HepG2 (cell line): Measurements from ENCODE around the gene FLAD1. TPM values are rescaled to one million over a fixed set of nuclear protein-coding genes. Genes with fewer than 3 reads are reported as not detected.

Experiments used
- ATAC-seq: fragments of 200-7000 bp; cut with Tn5 transposase; 3 replicates; pipeline ENCODE4 v1.9.1; 2020; ENCODE audit warnings: mild to moderate bottlenecking, moderate library complexity
- BruUV-seq: library from RNA; stranded (reverse); fragments of 400-500 nt; replicated peaks from 2 replicates; lab custom pipeline; 2021; lab: Mats Ljungman, UMichigan
- CTCF ChIA-PET: fragments of 300-600 bp; formaldehyde crosslinking; extraction: SDS; loops from one replicate; lab custom pipeline; 2021; ENCODE audit warnings: low total read pairs, inconsistent platforms, low intra/inter-chr PET ratio; lab: Yijun Ruan, JAX
- POLR2A ChIA-PET: fragments of 350-600 bp; sonication (Branson Sonifier 250); formaldehyde crosslinking; loops from one replicate; lab custom pipeline; 2020; ENCODE audit warnings: antibody characterized with exemption, inconsistent platforms; lab: Yijun Ruan, JAX
- DNase-seq: peaks from one replicate; pipeline ENCODE4 v3.0.0-alpha.2; 2015; ENCODE audit warnings: low spot score
- FAIRE-seq: peaks from 3 replicates; lab custom pipeline; 2011; peaks lifted over from hg19 to GRCh38; lab: Jason Lieb, UNC
- H2AFZ ChIP-seq: one replicate; pipeline ENCODE4 v1.6.1; 2011; ENCODE audit warnings: low read length, inconsistent platforms
- H3K27ac ChIP-seq: fragments of 300-600 bp; 3 replicates; pipeline ENCODE4 v1.8.0; 2011; ENCODE audit warnings: mixed run types, mild to moderate bottlenecking, mixed read lengths, low read length, inconsistent platforms; ENCODE audit not compliant: insufficient read depth; ENCODE audit errors: extremely low read length
- H3K27me3 ChIP-seq, 2 experiments: fragments of 200-600 bp in 1 of 2; 2 replicates in 1 of 2; 3 replicates in 1 of 2; pipeline versions ENCODE4 v1.6.0 to v1.8.0; 2011; ENCODE audit warnings: low read length in 2 of 2, mild to moderate bottlenecking in 2 of 2, moderate library complexity in 2 of 2, inconsistent platforms in 1 of 2; ENCODE audit not compliant: insufficient read depth in 2 of 2, control insufficient read depth in 1 of 2
- H3K36me3 ChIP-seq, 2 experiments: fragments of 200-600 bp in 1 of 2; replicated peaks in 1 of 2; 2 replicates in 1 of 2; 3 replicates in 1 of 2; pipeline versions ENCODE4 v1.5.1 to v1.8.0; 2011; ENCODE audit warnings: low read length in 2 of 2, inconsistent platforms in 1 of 2; ENCODE audit not compliant: insufficient read depth in 2 of 2, control insufficient read depth in 1 of 2
- H3K4me1 ChIP-seq: 2 replicates; pipeline ENCODE4 v1.5.1; 2012; ENCODE audit warnings: low read length, inconsistent platforms; ENCODE audit not compliant: insufficient read depth
- H3K4me2 ChIP-seq: 2 replicates; pipeline ENCODE4 v1.6.0; 2011; ENCODE audit warnings: low read depth, low read length, inconsistent platforms
- H3K4me3 ChIP-seq, 3 experiments: fragments of 200-600 bp in 1 of 3; sonication (generic), shearing (Covaris generic) in 1 of 3; replicated peaks in 1 of 3; 2 replicates each; pipeline ENCODE4 v1.5.1; 2011 to 2016; ENCODE audit warnings: low read length in 3 of 3, inconsistent platforms in 2 of 3, low read depth in 2 of 3, mild to moderate bottlenecking in 2 of 3, control low read depth in 1 of 3, mixed read lengths in 1 of 3; ENCODE audit not compliant: insufficient read depth in 1 of 3
- H3K79me2 ChIP-seq: one replicate; pipeline ENCODE4 v1.6.1; 2011; ENCODE audit warnings: low read length, inconsistent platforms; ENCODE audit not compliant: insufficient read depth
- H3K9ac ChIP-seq: 2 replicates; pipeline ENCODE4 v1.6.0; 2011; ENCODE audit warnings: mild to moderate bottlenecking, low read depth, low read length, inconsistent platforms; ENCODE audit not compliant: insufficient read depth
- H3K9me3 ChIP-seq: 2 replicates; pipeline ENCODE4 v1.5.1; 2012; ENCODE audit warnings: mild to moderate bottlenecking, low read length
- H4K20me1 ChIP-seq: 2 replicates; pipeline ENCODE4 v1.6.0; 2011; ENCODE audit warnings: inconsistent platforms, mild to moderate bottlenecking, low read length, moderate library complexity; ENCODE audit not compliant: insufficient read depth
- ARNT2 ChIP-seq: sonication (generic); formaldehyde crosslinking; IDR thresholded peaks from 2 replicates; pipeline ENCODE4 v1.8.0; 2022; ENCODE audit warnings: mild to moderate bottlenecking, low read depth, missing genetic modification reagents, moderate library complexity
- ASH2L ChIP-seq: fragments of 300-600, 200-600 bp; sonication (generic); IDR thresholded peaks from 2 replicates; pipeline ENCODE4 v1.7.0; 2017; ENCODE audit warnings: low read depth, mild to moderate bottlenecking, moderate library complexity, mixed read lengths, low read length; ENCODE audit not compliant: insufficient read length
- CEBPB ChIP-seq: IDR thresholded peaks from 2 replicates; pipeline ENCODE4 v1.6.1; 2011; ENCODE audit warnings: low read depth, low read length, improper control_type of control experiment, borderline replicate concordance
- CEBPG ChIP-seq: IDR thresholded peaks from 2 replicates; pipeline ENCODE4 v1.6.1; 2016
- NFE2L1 ChIP-seq: sonication (generic); formaldehyde crosslinking; IDR thresholded peaks from 2 replicates; pipeline ENCODE4 v1.4.0; 2020; ENCODE audit warnings: missing genetic modification reagents, mild to moderate bottlenecking, borderline replicate concordance
- NR2C2 ChIP-seq: sonication (generic); formaldehyde crosslinking; IDR thresholded peaks from 2 replicates; pipeline ENCODE4 v1.4.0; 2020; ENCODE audit warnings: missing genetic modification reagents, mild to moderate bottlenecking, moderate library complexity, borderline replicate concordance
- POLR2A ChIP-seq, 2 experiments: IDR thresholded peaks; 2 replicates each; pipeline ENCODE4 v1.6.1; 2011; ENCODE audit warnings: low read depth in 2 of 2, low read length in 2 of 2, mild to moderate bottlenecking in 1 of 2, moderate library complexity in 1 of 2; ENCODE audit not compliant: insufficient read depth in 1 of 2
- ZFP36 ChIP-seq: fragments of 150-350 bp; IDR thresholded peaks from 2 replicates; pipeline ENCODE4 v1.6.1; 2018; ENCODE audit warnings: borderline replicate concordance, low read length, low read depth; ENCODE audit not compliant: partially characterized antibody
- ZFY ChIP-seq: sonication (generic); formaldehyde crosslinking; IDR thresholded peaks from 2 replicates; pipeline ENCODE4 v1.4.0; 2020; ENCODE audit warnings: missing genetic modification reagents
- ZNF296 ChIP-seq: sonication (generic); formaldehyde crosslinking; conservative IDR thresholded peaks from 2 replicates; pipeline ENCODE4 v1.5.0; 2020; ENCODE audit warnings: mild to moderate bottlenecking, missing genetic modification reagents
- ZNF3 ChIP-seq: IDR thresholded peaks from 2 replicates; pipeline ENCODE4 v1.7.0; 2017; ENCODE audit warnings: inconsistent platforms
- ZNF446 ChIP-seq: sonication (generic); formaldehyde crosslinking; IDR thresholded peaks from 2 replicates; pipeline ENCODE4 v1.5.0; 2020; ENCODE audit warnings: mild to moderate bottlenecking, missing genetic modification reagents
- WGBS: methylation state at CpG from one replicate; pipeline ENCODE4 v1.1.6; 2017; ENCODE audit warnings: low lambda C conversion rate; 5-methylcytosine and 5-hydroxymethylcytosine counted together
- in situ Hi-C: cut with HindIII; loops from 2 replicates; pipeline ENCODE4 v1.10.0; 2017; ENCODE audit warnings: low pct_unique_long_range_greater_than_20kb; ENCODE audit not compliant: extremely low pct_ligation_motif_present
- intact Hi-C: fragments of 100-400 bp; cut with micrococcal nuclease; formaldehyde crosslinking; loops from one replicate; pipeline ENCODE4 v1.10.0; 2022; ENCODE audit not compliant: unreplicated experiment
- polyA plus RNA-seq, 8 experiments: library from polyadenylated mRNA; depleted of rRNA in 3 of 8; stranded (reverse) in 7 of 8; unstranded in 1 of 8; fragments of >200 nt; fragmentation: Illumina TruSeq in 4 of 8; extraction: Trizol in 4 of 8; gene quantifications; 2 replicates each; pipeline versions ENCODE4 v1.2.1 to v1.2.3, GENCODE V29; 2011 to 2016; ENCODE audit warnings: low read depth in 4 of 8, missing spikeins in 1 of 8, mixed read lengths in 1 of 8; ENCODE audit not compliant: insufficient read depth in 1 of 8
- total RNA-seq, 5 experiments: library from RNA; depleted of rRNA; stranded (reverse); fragments of >200 nt; fragmentation: Illumina TruSeq; extraction: Trizol; gene quantifications; 2 replicates each; pipeline ENCODE4 v1.2.3, GENCODE V29; 2016; ENCODE audit warnings: low read depth in 1 of 5
- TF ChIP-seq, protein P1 (sequence below): sonication (generic); formaldehyde crosslinking; IDR thresholded peaks from 2 replicates; pipeline ENCODE4 v1.4.0; 2020; ENCODE audit warnings: missing genetic modification reagents
- TF ChIP-seq, protein P2 (sequence below): sonication (generic); formaldehyde crosslinking; IDR thresholded peaks from 2 replicates; pipeline ENCODE4 v1.4.0; 2020; ENCODE audit warnings: missing genetic modification reagents, borderline replicate concordance
- TF ChIP-seq, protein P3 (sequence below): sonication (generic); formaldehyde crosslinking; IDR thresholded peaks from 2 replicates; pipeline ENCODE4 v1.4.0; 2020; ENCODE audit warnings: missing genetic modification reagents, mild to moderate bottlenecking, borderline replicate concordance
- TF ChIP-seq, protein P4 (sequence below): sonication (generic); formaldehyde crosslinking; conservative IDR thresholded peaks from 2 replicates; pipeline ENCODE4 v1.5.0; 2020; ENCODE audit warnings: missing genetic modification reagents
- TF ChIP-seq, protein P5 (sequence below): sonication (generic); formaldehyde crosslinking; IDR thresholded peaks from 2 replicates; pipeline ENCODE4 v1.8.1; 2022; ENCODE audit warnings: mild to moderate bottlenecking, missing genetic modification reagents

FLAD1 gene
- total and polyA plus RNA-seq, 2 of the 13 experiments (the other 11 are each of a cell fraction or from before 2014, with no cell fraction given) = 25.9 to 32.8 TPM

DNA sequence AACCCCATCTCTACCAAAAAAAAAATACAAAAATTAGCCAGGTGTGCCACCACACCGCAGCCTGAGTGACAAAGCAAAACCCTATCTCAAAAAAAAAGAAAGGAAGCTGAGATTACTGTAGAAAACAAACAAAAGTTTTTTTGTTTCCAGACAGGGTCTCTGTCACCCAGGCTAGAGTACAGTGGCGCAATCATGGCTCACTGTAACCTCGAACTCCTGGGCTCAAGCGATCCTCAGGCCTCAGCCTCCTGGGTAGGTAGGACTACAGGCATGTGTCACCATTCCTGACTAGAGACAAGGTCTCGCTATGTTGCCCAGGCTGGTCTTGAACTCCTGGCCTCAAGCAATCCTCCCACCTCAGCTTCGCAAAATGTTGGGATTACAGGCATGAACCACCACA is 18.8 kb upstream of the FLAD1 start (continued):
- TF ChIP-seq, protein P1, sequence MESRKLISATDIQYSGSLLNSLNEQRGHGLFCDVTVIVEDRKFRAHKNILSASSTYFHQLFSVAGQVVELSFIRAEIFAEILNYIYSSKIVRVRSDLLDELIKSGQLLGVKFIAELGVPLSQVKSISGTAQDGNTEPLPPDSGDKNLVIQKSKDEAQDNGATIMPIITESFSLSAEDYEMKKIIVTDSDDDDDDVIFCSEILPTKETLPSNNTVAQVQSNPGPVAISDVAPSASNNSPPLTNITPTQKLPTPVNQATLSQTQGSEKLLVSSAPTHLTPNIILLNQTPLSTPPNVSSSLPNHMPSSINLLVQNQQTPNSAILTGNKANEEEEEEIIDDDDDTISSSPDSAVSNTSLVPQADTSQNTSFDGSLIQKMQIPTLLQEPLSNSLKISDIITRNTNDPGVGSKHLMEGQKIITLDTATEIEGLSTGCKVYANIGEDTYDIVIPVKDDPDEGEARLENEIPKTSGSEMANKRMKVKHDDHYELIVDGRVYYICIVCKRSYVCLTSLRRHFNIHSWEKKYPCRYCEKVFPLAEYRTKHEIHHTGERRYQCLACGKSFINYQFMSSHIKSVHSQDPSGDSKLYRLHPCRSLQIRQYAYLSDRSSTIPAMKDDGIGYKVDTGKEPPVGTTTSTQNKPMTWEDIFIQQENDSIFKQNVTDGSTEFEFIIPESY (CRISPR knock-in tag) = peak; percentile 34; the same call in 1 of the 2 replicates
- TF ChIP-seq, protein P2, sequence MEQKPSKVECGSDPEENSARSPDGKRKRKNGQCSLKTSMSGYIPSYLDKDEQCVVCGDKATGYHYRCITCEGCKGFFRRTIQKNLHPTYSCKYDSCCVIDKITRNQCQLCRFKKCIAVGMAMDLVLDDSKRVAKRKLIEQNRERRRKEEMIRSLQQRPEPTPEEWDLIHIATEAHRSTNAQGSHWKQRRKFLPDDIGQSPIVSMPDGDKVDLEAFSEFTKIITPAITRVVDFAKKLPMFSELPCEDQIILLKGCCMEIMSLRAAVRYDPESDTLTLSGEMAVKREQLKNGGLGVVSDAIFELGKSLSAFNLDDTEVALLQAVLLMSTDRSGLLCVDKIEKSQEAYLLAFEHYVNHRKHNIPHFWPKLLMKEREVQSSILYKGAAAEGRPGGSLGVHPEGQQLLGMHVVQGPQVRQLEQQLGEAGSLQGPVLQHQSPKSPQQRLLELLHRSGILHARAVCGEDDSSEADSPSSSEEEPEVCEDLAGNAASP (CRISPR knock-in tag) = 0 out of 2 replicates have a peak, but pooled peaks have one; percentile 18
- 0 out of 4 replicates have a peak, but pooled peaks of 1 of the 2 experiments have one; percentile 25 for TF ChIP-seq POLR2A (IDR thresholded peaks at IDR 0.05; ENCODE audit: insufficient read depth in 1 of 2, low read depth in 2 of 2, low read length in 2 of 2)
- TF ChIP-seq CEBPB = peak; percentile 71
- TF ChIP-seq, protein P3, sequence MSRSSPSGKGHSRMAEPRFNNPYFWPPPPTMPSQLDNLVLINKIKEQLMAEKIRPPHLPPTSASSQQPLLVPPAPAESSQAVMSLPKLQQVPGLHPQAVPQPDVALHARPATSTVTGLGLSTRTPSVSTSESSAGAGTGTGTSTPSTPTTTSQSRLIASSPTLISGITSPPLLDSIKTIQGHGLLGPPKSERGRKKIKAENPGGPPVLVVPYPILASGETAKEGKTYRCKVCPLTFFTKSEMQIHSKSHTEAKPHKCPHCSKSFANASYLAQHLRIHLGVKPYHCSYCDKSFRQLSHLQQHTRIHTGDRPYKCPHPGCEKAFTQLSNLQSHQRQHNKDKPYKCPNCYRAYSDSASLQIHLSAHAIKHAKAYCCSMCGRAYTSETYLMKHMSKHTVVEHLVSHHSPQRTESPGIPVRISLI = 0 out of 2 replicates have a peak, but pooled peaks have one; percentile 21
- TF ChIP-seq CEBPG (CRISPR knock-in tag) = peak; percentile 67

DNA sequence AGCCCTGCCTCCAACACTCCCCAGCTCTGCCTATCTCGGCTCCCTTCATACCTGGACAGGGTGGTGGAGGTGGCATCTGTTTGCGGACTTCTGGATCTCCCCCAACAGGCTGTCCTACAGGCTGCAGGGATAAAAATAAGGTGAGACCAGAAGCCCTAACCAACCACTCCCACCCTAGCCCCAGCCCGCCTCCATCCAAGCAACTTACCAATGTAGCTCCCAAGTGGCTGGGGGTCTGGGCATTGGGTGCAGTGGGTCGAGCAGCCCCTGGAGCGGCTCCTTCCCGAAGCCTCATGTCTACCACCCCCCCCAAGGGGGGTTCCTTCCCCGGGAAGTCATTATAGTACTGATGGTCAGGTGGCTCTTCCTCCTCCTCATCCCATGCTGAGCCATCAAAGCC is 17.0 kb upstream of the FLAD1 start:
- H3K4me3 ChIP-seq = no peak overlapping the region
- no peaks in the 10 kb centered on the region for H3K9me3 ChIP-seq
- intact Hi-C loops = no loop called here
- ATAC-seq (no peak), FAIRE-seq (no peak), DNase-seq (no peak)
- H3K36me3 ChIP-seq = peaks cover 23 to 59% of the 10 kb centered on the region in 2 experiments
- H2AFZ ChIP-seq = no peak overlapping the region
- H3K4me1 ChIP-seq = peaks cover 69% of the 10 kb centered on the region
- ChIA-PET POLR2A (interaction anchor here (1.8 to 8.3 kb wide), 2 partner anchors 7 to 30 kb away, joined by 5 to 148 read pairs; partner anchors contain the start of genes CKS1B, PMVK and SHC1), CTCF (no interaction called here)
- no peaks in the 10 kb centered on the region; a peak in 1 of 5 replicates for H3K27me3 ChIP-seq
- peaks cover 44% of the 10 kb centered on the region for H3K79me2 ChIP-seq
- H3K27ac ChIP-seq = no peak overlapping the region
- BruUV-seq = no TSS peak
- no peak overlapping the region for H3K9ac ChIP-seq
- no peaks in the 10 kb centered on the region for H4K20me1 ChIP-seq
- no peak overlapping the region for H3K4me2 ChIP-seq
- 91% methylated on average over 4 of the region's 7 CpGs for WGBS
- TF ChIP-seq NR2C2 (CRISPR knock-in tag) (no peak), ZNF3 (no peak), ZFP36 (no peak), ZFY (CRISPR knock-in tag) (no peak), ZNF296 (CRISPR knock-in tag) (no peak), NFE2L1 (CRISPR knock-in tag) (no peak), ARNT2 (no peak), ZNF446 (no peak), ASH2L (no peak)
- TF ChIP-seq, protein P4, sequence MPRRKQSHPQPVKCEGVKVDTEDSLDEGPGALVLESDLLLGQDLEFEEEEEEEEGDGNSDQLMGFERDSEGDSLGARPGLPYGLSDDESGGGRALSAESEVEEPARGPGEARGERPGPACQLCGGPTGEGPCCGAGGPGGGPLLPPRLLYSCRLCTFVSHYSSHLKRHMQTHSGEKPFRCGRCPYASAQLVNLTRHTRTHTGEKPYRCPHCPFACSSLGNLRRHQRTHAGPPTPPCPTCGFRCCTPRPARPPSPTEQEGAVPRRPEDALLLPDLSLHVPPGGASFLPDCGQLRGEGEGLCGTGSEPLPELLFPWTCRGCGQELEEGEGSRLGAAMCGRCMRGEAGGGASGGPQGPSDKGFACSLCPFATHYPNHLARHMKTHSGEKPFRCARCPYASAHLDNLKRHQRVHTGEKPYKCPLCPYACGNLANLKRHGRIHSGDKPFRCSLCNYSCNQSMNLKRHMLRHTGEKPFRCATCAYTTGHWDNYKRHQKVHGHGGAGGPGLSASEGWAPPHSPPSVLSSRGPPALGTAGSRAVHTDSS (CRISPR knock-in tag) = no peak
- TF ChIP-seq, protein P5, sequence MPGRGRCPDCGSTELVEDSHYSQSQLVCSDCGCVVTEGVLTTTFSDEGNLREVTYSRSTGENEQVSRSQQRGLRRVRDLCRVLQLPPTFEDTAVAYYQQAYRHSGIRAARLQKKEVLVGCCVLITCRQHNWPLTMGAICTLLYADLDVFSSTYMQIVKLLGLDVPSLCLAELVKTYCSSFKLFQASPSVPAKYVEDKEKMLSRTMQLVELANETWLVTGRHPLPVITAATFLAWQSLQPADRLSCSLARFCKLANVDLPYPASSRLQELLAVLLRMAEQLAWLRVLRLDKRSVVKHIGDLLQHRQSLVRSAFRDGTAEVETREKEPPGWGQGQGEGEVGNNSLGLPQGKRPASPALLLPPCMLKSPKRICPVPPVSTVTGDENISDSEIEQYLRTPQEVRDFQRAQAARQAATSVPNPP = no peak
- in situ Hi-C loops = no loop called here
